NAMALWA (cell line): Measurements from ENCODE around the gene LDAH.
"Not testable (repeated sequence)": the region's sequence is repeated elsewhere in the genome, so short reads cannot be mapped to it uniquely, and the experiment has no call there.

Source experiments
- DNase-seq: peaks from one replicate; pipeline ENCODE4 v3.0.0-alpha.2; 2015; ENCODE audit warnings: low spot score

LDAH gene

GRCh38 chr2:20822535-20823490 lies at the start of gene LDAH:
LDAH (minus strand) TSS chr2:20823101; CDS start chr2:20801463, 21,638 bp downstream.
- peak; percentile 90 for DNase-seq

GRCh38 chr2:20868377-20868776 lies 45.5 kb upstream of the LDAH start:
- no peak for DNase-seq

- DNase-seq, result no peak
Observed at GRCh38 chr2:20862850-20863249, 39.9 kb upstream of the LDAH start.

- no peak for DNase-seq
Observed at GRCh38 chr2:20855456-20855855, 32.6 kb upstream of the LDAH start.

- DNase-seq, result no peak
Observed at GRCh38 chr2:20852670-20853069, 29.8 kb upstream of the LDAH start.

DNA sequence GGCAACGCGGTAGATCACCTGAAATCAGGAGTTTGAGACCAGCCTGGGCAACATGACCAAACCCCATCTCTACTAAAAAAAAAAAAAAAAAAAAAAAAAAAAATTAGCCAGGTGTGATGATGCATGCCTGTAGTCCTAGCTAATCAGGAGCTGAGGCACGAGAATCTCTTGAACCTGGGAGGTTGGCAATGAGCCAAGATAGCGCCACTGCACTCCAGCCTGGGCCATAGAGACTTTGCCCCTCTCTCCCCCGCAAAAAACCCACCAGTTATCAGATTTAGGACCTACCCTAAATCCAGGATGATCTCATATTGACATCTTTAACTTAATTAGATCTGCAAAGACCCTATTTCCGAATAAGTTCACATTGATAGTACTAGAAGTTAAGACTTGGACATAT lies 29.2 kb upstream of the LDAH start:
- DNase-seq, result no peak

DNA sequence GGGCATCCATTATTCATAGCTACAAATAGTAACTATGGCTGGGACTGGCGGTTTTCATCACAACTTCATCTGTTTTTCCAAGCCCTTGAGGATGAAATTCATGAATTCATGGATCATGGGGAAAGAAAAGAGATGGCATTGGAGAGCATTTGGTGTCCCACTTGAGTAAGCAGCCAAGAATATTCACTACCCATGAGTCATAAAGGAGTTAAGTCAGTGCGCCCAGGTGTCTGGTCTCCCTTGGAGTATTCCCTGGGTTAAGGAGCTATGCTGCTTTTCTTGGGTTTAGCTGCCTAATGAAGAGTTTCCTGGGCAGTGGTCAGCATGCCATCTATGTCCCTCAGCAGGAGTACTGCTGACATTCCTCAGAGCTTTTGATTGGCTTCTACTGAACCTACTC lies 21.3 kb upstream of the LDAH start:
- DNase-seq, result no peak

GRCh38 chr2:20839052-20839451 lies 16.2 kb upstream of the LDAH start:
- no peak for DNase-seq

GRCh38 chr2:20838016-20838415 lies 15.1 kb upstream of the LDAH start:
- no peak for DNase-seq

GRCh38 chr2:20836521-20836920 lies 13.6 kb upstream of the LDAH start:
- no peak for DNase-seq

DNA sequence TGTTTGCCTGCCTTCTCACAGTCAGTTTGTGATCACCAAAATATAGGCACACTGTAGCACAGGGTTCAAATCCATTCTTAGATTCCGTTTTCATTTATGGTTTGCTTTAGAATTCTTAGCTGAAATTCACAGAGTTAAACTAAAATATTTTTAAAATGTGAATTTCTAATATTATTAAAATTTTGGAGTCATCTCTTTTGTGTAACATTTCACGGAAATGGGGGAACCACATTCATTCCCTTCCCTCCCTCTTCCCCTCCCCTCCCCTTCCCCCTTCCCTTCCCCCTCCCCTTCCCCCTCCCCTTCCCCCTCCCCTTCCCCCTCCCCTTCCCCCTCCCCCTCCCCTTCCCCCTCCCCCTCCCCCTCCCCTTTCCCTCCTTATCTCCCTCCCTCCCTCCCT lies 11.4 kb upstream of the LDAH start:
- DNase-seq, result no peak

DNA sequence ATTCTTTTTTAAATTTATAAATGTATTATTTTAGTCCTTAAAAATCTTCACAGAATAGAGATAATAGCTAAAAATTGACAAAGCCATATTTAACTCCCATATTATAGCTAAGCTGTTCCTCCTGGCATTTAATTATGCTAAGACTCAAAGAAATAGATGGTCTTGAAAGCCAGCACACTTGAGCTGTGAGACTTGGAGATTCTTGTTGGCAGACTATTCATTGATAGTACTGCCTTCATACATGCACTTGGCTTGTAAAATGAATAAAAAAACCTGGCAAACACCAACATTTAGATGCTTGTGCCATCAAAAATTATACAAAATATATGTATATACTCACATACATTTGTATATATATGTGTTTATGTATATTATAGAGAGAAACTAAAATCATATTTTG lies 9.7 kb upstream of the LDAH start:
- DNase-seq, result no peak

GRCh38 chr2:20829861-20830260 lies 7.0 kb upstream of the LDAH start:
- no peak for DNase-seq

DNA sequence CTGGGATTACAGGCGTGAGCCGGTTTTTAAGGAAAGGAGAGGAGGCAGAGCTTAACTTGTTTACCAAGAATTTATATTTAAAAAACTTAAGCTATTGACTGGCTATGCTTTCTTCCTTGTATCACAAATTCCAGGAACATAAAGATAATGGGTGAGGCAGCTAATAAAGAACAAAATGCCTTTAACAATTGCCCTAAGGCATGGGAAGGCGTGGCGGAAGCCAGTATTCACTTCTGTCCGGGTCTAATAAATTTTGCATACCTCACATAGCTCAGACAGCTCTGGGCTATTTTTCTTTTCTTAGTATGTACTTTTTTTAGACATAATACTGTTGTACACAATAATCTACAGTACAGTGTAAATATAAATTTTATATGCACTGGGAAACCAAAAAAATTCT lies 1.0 kb upstream of the LDAH start:
- no peak for DNase-seq

DNA sequence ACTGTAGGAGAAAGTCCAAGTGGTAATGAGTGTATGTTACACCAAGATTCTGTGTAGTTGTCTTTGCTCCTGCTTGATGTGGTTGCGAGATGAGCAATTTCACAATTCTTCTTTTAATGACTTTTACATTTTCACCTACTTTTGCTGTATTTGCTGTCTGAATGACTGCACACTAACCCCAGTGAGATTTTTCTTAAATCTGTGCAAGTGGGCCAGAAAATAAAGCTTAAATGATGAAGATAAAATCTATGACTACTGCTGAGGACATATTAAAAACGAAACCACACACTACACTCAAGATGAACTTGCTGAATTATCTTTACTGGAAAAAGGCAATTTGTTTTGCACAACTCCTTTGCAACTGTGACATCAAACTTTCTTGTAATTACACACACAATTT lies 4.1 kb downstream of the LDAH start:
- DNase-seq, result no peak

DNA sequence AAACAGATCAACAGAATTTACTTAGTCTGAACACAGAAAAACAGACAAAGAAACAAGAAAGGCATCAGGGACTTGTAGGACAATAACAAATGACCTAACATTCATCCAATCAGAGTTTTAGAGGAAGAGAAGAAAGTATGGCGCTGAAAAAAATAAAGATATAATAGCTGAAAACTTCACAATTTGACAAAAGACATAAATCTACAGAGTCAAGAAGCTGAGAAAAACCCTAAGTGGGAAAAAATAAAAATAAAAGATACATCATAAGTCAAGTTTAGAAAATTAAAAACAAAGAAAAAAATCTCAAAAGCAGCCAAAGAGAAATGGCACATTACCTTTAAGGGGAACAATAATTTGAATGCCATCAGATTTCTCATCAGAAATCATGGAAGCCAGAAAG lies 7.7 kb downstream of the LDAH start:
- no peak for DNase-seq

GRCh38 chr2:20812779-20813178 lies 10.1 kb downstream of the LDAH start:
- no peak for DNase-seq

DNA sequence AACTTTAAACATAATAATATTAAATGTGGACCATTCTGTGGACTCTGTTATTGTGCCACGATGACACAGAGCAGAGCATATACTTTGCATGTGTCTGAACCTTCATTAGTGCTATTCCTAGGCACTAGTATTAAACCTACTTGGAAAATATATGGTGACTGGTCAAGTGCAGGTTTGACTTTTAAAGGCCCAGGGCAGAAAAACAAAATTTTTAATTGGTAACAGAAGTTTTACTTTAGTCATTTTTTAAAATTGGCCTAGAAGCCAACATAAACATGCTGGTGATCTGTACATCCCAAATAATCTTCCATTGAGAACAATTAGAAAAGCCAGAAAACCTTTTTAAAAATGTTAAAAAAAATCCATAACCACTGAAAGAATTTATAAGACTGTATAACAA lies 16.6 kb downstream of the LDAH start:
- DNase-seq, result no peak

GRCh38 chr2:20803974-20804373 lies 18.9 kb downstream of the LDAH start:
- DNase-seq, result no peak

DNA sequence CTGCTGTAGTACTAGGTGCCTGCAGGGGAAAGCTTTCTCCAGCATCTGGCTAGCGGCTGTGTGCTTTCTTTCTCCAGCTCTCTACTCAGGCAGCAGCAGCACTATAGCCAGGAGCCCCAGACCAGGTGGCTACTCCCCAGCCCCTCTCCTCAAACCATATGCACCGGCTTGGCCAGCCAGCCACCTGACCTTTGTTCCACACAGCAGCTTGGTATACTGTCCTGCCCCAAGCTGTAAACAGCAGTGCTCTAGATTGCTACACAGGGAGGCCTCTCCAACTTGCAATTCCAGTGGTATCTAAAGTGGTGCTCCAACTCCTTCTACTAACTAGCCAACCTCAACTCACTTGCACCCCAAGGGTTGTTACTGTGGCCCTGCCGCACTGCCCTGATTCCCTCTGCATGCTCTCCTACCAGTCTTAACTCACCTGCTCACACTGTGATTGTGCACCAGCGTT lies 19.6 kb downstream of the LDAH start:
- DNase-seq, result no peak

GRCh38 chr2:20797096-20797495 lies 25.8 kb downstream of the LDAH start:
- no peak for DNase-seq

DNA sequence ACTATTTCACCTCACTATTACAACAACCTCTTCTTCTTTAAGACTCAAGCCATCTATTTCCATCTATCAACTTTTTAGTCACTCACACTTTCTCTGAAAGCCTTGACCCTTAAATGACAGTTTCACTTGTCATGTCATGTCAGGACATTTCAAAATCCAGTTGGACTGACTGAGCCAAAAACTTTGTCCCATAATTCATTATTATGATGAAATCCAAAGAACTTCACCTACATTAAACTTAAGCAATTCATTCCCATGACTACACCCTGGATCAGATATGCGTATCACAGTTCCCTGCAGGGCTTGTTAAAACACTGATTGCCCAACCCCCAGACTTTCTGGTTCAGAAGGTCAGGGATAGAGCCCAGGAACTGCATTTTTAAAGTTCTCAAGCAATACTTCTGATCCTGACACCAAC lies 26.5 kb downstream of the LDAH start:
- no peak for DNase-seq

DNA sequence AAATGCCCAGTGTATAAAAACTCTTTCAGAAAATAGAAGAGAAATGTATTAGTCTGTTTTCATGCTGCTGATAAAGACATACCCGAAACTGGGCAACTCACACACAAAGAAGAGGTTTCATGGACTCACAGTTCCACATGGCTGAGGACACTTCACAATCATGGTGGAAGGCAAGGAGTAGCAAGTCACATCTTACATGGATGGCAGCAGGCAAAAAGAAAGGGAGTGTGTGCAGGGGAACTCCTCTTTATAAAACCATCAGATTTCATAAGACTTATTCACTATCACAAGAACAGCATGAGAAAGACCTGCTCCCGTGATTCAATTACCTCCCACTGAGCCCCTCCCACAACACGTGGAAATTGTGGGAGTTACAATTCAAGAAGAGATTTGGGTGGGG lies 29.0 kb downstream of the LDAH start:
- not testable (repeated sequence) for DNase-seq
